ENCODE data around the gene SEBOX. TPM values are rescaled to one million over a fixed set of nuclear protein-coding genes. Genes with fewer than 3 reads are reported as not detected.

Gene SEBOX
- polyA plus RNA-seq, 3 donors: not detected

DNA sequence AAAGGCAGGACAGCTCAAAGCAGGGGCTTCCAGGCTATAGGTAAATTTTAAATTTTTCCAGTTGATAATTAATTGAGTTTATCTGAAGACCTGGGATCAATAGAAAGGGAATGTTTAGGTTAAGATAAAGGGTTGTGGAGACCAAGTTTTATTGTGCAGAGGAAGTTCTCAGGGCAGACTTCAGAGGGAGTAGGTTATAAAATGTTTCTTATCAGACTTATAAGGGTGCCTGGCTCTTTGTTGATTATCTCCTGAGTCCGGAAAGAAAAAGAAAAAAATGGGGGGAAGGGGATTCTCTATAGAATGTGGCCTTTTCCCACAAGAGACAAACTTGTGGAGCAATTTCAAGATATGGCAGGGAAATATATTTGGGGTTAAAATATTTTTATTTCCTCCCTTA, 25.1 kb upstream of the SEBOX start:
- Histone ChIP-seq H4K20me1 (ENCODE audit: insufficient read depth, low read length) (no peaks in the 10 kb centered on the region), H3K27ac (ENCODE audit: low read depth in 1 of 2, low read length in 2 of 2) (no peak overlapping the region), H3K9ac (ENCODE audit: insufficient read depth, low read length, poor library complexity, severe bottlenecking) (no peak overlapping the region), H3K4me2 (replicated peaks; ENCODE audit: extremely low read depth, low read length, poor library complexity, severe bottlenecking) (no peak overlapping the region), H3K36me3 (replicated peaks in 1 of 2; ENCODE audit: control insufficient read depth in 1 of 2, insufficient read depth in 2 of 2, low read length in 2 of 2) (peaks cover 17 to 50% of the 10 kb centered on the region in 2 donors), H3K9me3 (replicated peaks in 1 of 2; ENCODE audit: control insufficient read depth in 1 of 2, insufficient read depth in 1 of 2, low read length in 2 of 2) (no peaks in the 10 kb centered on the region), H3K4me1 (ENCODE audit: control insufficient read depth in 1 of 2, insufficient read depth in 2 of 2, low read length in 2 of 2) (peaks cover 5% of the 10 kb centered on the region in 2 donors), H3K4me3 (replicated peaks in 1 of 3; ENCODE audit: low read depth in 2 of 3, low read length in 3 of 3) (no peak overlapping the region), H3K79me2 (ENCODE audit: insufficient read depth, low read length) (no peaks in the 10 kb centered on the region), H2AFZ (ENCODE audit: insufficient read depth, low read depth, low read length, poor library complexity, severe bottlenecking) (no peak overlapping the region), H3K27me3 (ENCODE audit: control insufficient read depth in 2 of 2, insufficient read depth in 2 of 2, low read length in 2 of 2) (no peaks in the 10 kb centered on the region)
- Mint-ChIP-seq H3K4me3 (no peak overlapping the region), H3K4me1 (peaks cover 10% of the 10 kb centered on the region), H3K27me3 (ENCODE audit: low read depth in 3 of 3) (peaks cover 0 to 4% (median 3%) of the 10 kb centered on the region in 3 donors), H3K36me3 (peaks cover 41 to 43% of the 10 kb centered on the region in 2 donors), H3K27ac (no peak overlapping the region), H3K9me3 (no peaks in the 10 kb centered on the region)
- intact Hi-C loops (cut with micrococcal nuclease): no loop called here
- DNase-seq: no peak
- no CpG with 5 or more reads among the region's 1 CpG for WGBS (ENCODE audit: insufficient coverage)
- TF ChIP-seq, protein P1, sequence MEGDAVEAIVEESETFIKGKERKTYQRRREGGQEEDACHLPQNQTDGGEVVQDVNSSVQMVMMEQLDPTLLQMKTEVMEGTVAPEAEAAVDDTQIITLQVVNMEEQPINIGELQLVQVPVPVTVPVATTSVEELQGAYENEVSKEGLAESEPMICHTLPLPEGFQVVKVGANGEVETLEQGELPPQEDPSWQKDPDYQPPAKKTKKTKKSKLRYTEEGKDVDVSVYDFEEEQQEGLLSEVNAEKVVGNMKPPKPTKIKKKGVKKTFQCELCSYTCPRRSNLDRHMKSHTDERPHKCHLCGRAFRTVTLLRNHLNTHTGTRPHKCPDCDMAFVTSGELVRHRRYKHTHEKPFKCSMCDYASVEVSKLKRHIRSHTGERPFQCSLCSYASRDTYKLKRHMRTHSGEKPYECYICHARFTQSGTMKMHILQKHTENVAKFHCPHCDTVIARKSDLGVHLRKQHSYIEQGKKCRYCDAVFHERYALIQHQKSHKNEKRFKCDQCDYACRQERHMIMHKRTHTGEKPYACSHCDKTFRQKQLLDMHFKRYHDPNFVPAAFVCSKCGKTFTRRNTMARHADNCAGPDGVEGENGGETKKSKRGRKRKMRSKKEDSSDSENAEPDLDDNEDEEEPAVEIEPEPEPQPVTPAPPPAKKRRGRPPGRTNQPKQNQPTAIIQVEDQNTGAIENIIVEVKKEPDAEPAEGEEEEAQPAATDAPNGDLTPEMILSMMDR (IDR thresholded peaks at IDR 0.05): no peak

DNA sequence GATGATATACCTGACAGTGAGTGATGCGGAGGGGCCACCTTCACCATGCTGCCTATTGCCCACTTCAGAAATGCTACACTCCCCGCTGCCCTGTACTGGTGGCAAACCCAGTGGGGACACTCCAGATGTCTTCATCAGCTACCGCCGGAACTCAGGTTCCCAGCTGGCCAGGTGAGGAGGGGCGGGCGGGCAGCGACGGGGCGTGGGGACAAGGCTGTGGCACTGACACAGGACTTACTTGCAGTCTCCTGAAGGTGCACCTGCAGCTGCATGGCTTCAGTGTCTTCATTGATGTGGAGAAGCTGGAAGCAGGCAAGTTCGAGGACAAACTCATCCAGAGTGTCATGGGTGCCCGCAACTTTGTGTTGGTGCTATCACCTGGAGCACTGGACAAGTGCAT, 23.1 kb upstream of the SEBOX start:
- no peak overlapping the region for H3K4me3 Mint-ChIP-seq
- peaks cover 37 to 39% of the 10 kb centered on the region in 2 donors for H3K36me3 Mint-ChIP-seq
- peaks cover 0 to 3% of the 10 kb centered on the region in 2 donors for H3K27me3 ChIP-seq (ENCODE audit: control insufficient read depth in 2 of 2, insufficient read depth in 2 of 2, low read length in 2 of 2)

More for the DNA sequence above, 23.1 kb upstream of the SEBOX start:
- no peak overlapping the region for H3K4me2 ChIP-seq (replicated peaks; ENCODE audit: extremely low read depth, low read length, poor library complexity, severe bottlenecking)
- no peak overlapping the region for H3K27ac Mint-ChIP-seq
- H2AFZ ChIP-seq (ENCODE audit: insufficient read depth, low read depth, low read length, poor library complexity, severe bottlenecking): no peak overlapping the region
- H3K9me3 Mint-ChIP-seq: peaks cover 0 to 2% (median 0%) of the 10 kb centered on the region in 7 donors
- no peak overlapping the region for H3K4me3 ChIP-seq (replicated peaks in 1 of 3; ENCODE audit: low read depth in 2 of 3, low read length in 3 of 3)
- peaks cover 16 to 19% of the 10 kb centered on the region in 2 donors for H3K4me1 ChIP-seq (ENCODE audit: control insufficient read depth in 1 of 2, insufficient read depth in 2 of 2, low read length in 2 of 2)
- TF ChIP-seq, protein P1 (IDR thresholded peaks at IDR 0.05): no peak
- peaks cover 21% of the 10 kb centered on the region for H3K4me1 Mint-ChIP-seq
- H3K79me2 ChIP-seq (ENCODE audit: insufficient read depth, low read length): no peaks in the 10 kb centered on the region
- H3K9me3 ChIP-seq (replicated peaks in 1 of 2; ENCODE audit: control insufficient read depth in 1 of 2, insufficient read depth in 1 of 2, low read length in 2 of 2): no peaks in the 10 kb centered on the region
- no peak overlapping the region for H3K27ac ChIP-seq (ENCODE audit: low read depth in 1 of 2, low read length in 2 of 2)
- no peak overlapping the region for H3K9ac ChIP-seq (ENCODE audit: insufficient read depth, low read length, poor library complexity, severe bottlenecking)
- peaks cover 1 to 18% (median 8%) of the 10 kb centered on the region in 3 donors for H3K27me3 Mint-ChIP-seq (ENCODE audit: low read depth in 3 of 3)
- WGBS (ENCODE audit: insufficient coverage): 98% methylated on average over 11 of the region's 11 CpGs
- H3K36me3 ChIP-seq (replicated peaks in 1 of 2; ENCODE audit: control insufficient read depth in 1 of 2, insufficient read depth in 2 of 2, low read length in 2 of 2): peaks cover 17 to 36% of the 10 kb centered on the region in 2 donors
- H4K20me1 ChIP-seq (ENCODE audit: insufficient read depth, low read length): no peaks in the 10 kb centered on the region
- intact Hi-C loops (cut with micrococcal nuclease): no loop called here
- no peak for DNase-seq

Data from CD14-positive monocyte (primary cell).